GM12891 (cell line): ENCODE results near the gene HLA-DOB.

Source experiments
- PAX5 ChIP-seq: IDR thresholded peaks from 2 replicates; pipeline ENCODE4 v1.6.1; 2011; ENCODE audit warnings: low read length, moderate library complexity, mild to moderate bottlenecking; ENCODE audit not compliant: insufficient read depth, severe bottlenecking
- POLR2A ChIP-seq: IDR thresholded peaks from 2 replicates; pipeline ENCODE4 v1.6.1; 2011; ENCODE audit warnings: low read depth, low read length, control low read depth
- POLR2AphosphoS5 ChIP-seq: IDR thresholded peaks from 2 replicates; pipeline ENCODE4 v1.6.1; 2011; ENCODE audit warnings: low read depth, low read length, control low read depth
- POU2F2 ChIP-seq: IDR thresholded peaks from 2 replicates; pipeline ENCODE4 v1.6.1; 2011; ENCODE audit warnings: low read depth, mild to moderate bottlenecking, control low read depth, low read length, moderate library complexity
- SPI1 ChIP-seq: IDR thresholded peaks from 2 replicates; pipeline ENCODE4 v1.6.1; 2011; ENCODE audit warnings: low read depth, low read length, control low read depth
- TAF1 ChIP-seq: IDR thresholded peaks from 2 replicates; pipeline ENCODE4 v1.6.1; 2011; ENCODE audit warnings: low read depth, low read length, control low read depth

GRCh38 chr6:32815115-32815514 lies 1.7 kb downstream of the HLA-DOB start:
- TF ChIP-seq POLR2AphosphoS5 (no peak), POLR2A (no peak), TAF1 (no peak), SPI1 (no peak), PAX5 (no peak), POU2F2 (no peak)
